DMS153 (cell line): ENCODE data around the gene SERINC2.
A peak's percentile ranks its signal among the peaks of the same experiment; 100 is the strongest.

Experiments
- DNase-seq: peaks from one replicate; lab custom pipeline; 2025; lab: John Stamatoyannopoulos, UW

SERINC2 gene

GRCh38 chr1:31434101-31434871 is 21.3 kb downstream of the SERINC2 start:
- DNase-seq, result no peak

GRCh38 chr1:31434979-31435378 is 22.0 kb downstream of the SERINC2 start:
- no peak for DNase-seq

GRCh38 chr1:31435471-31436409 is 22.7 kb downstream of the SERINC2 start:
- no peak for DNase-seq

GRCh38 chr1:31436596-31437432 is 23.8 kb downstream of the SERINC2 start:
- no peak for DNase-seq

GRCh38 chr1:31437433-31438037 is 24.5 kb downstream of the SERINC2 start:
- no peak for DNase-seq

GRCh38 chr1:31439276-31439675 is 26.3 kb downstream of the SERINC2 start:
- no peak for DNase-seq

GRCh38 chr1:31441073-31441472 is 28.1 kb downstream of the SERINC2 start:
- peak; percentile 23 for DNase-seq

GRCh38 chr1:31441558-31441957 is 28.5 kb downstream of the SERINC2 start:
- no peak for DNase-seq

- DNase-seq, result no peak
These were observed 29.1 kb downstream of the SERINC2 start for GRCh38 chr1:31441970-31442647.

GRCh38 chr1:31442648-31442994 is 29.6 kb downstream of the SERINC2 start:
- no peak for DNase-seq

GRCh38 chr1:31443673-31444072 is 30.7 kb downstream of the SERINC2 start:
- DNase-seq, result no peak

GRCh38 chr1:31444725-31445448 is 31.9 kb downstream of the SERINC2 start:
- no peak for DNase-seq

- no peak for DNase-seq
These were observed 32.9 kb downstream of the SERINC2 start for GRCh38 chr1:31445951-31446350.

GRCh38 chr1:31447210-31447609 is 34.2 kb downstream of the SERINC2 start:
- no peak for DNase-seq

- no peak for DNase-seq
These were observed 40.5 kb downstream of the SERINC2 start for GRCh38 chr1:31453384-31454079.

GRCh38 chr1:31458287-31458896 is 45.4 kb downstream of the SERINC2 start:
- DNase-seq, result no peak

- no peak for DNase-seq
These were observed 47.0 kb downstream of the SERINC2 start for GRCh38 chr1:31460027-31460426.

GRCh38 chr1:31467005-31467674 is 54.1 kb downstream of the SERINC2 start:
- DNase-seq, result no peak

GRCh38 chr1:31470794-31471315 is 57.8 kb downstream of the SERINC2 start:
- no peak for DNase-seq
